ENCODE results near the gene SPAG16. TPM values are rescaled to one million over a fixed set of nuclear protein-coding genes. Genes with fewer than 3 reads are reported as not detected.

SPAG16 gene
- polyA plus RNA-seq, 1 of the 3 experiments (the other 2 are of a cell fraction): 29.5 TPM

DNA sequence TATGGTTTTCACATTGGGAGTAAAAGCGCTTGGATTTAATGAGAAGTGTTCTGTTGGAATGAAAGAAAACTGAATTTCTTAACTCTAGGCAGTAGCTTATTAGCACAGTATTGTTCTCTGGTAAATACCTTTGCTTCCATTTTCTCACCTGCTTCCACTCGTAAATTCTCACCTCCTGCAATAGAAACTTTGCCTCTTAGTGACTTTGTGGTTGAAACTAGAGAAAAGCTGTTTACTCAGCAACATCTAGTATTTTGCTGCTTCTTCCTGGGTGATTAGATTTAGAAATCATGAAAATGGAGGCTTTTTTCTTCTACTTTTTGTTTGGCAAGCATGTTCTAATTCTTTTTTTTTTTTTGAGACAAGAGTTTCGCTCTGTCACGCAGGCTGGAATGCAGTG, 385.4 kb downstream of the SPAG16 start:
- H3K36me3 ChIP-seq (replicated peaks in 1 of 2; ENCODE audit: control insufficient read depth in 1 of 2, insufficient read depth in 2 of 2, low read length in 1 of 2): no peaks in the 10 kb centered on the region
- POLR2A ChIA-PET: no interaction called here
- no peak overlapping the region for H3K4me2 ChIP-seq
- no peak for TF ChIP-seq CHD2 (IDR thresholded peaks at IDR 0.05; ENCODE audit: low read length, partially characterized antibody)
- no peak for TF ChIP-seq NFIC (IDR thresholded peaks at IDR 0.05; ENCODE audit: borderline replicate concordance)
- no peak for TF ChIP-seq SIN3A (IDR thresholded peaks at IDR 0.05; ENCODE audit: borderline replicate concordance, low read depth, low read length)
- TF ChIP-seq, protein P1, sequence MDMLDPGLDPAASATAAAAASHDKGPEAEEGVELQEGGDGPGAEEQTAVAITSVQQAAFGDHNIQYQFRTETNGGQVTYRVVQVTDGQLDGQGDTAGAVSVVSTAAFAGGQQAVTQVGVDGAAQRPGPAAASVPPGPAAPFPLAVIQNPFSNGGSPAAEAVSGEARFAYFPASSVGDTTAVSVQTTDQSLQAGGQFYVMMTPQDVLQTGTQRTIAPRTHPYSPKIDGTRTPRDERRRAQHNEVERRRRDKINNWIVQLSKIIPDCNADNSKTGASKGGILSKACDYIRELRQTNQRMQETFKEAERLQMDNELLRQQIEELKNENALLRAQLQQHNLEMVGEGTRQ (IDR thresholded peaks at IDR 0.05; ENCODE audit: borderline replicate concordance, low read depth, low read length): no peak
- TF ChIP-seq RAD21 (IDR thresholded peaks at IDR 0.05; ENCODE audit: low read length): no peak
- TF ChIP-seq, protein P2, sequence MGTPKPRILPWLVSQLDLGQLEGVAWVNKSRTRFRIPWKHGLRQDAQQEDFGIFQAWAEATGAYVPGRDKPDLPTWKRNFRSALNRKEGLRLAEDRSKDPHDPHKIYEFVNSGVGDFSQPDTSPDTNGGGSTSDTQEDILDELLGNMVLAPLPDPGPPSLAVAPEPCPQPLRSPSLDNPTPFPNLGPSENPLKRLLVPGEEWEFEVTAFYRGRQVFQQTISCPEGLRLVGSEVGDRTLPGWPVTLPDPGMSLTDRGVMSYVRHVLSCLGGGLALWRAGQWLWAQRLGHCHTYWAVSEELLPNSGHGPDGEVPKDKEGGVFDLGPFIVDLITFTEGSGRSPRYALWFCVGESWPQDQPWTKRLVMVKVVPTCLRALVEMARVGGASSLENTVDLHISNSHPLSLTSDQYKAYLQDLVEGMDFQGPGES (IDR thresholded peaks at IDR 0.05; ENCODE audit: low read depth, low read length): no peak
- no peak for TF ChIP-seq NRF1 (IDR thresholded peaks at IDR 0.05; ENCODE audit: low read depth, low read length)
- TF ChIP-seq FOXJ3 (CRISPR knock-in tag; IDR thresholded peaks at IDR 0.05): no peak
- TF ChIP-seq, protein P3, sequence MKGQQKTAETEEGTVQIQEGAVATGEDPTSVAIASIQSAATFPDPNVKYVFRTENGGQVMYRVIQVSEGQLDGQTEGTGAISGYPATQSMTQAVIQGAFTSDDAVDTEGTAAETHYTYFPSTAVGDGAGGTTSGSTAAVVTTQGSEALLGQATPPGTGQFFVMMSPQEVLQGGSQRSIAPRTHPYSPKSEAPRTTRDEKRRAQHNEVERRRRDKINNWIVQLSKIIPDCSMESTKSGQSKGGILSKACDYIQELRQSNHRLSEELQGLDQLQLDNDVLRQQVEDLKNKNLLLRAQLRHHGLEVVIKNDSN (IDR thresholded peaks at IDR 0.05; ENCODE audit: borderline replicate concordance, low read depth): no peak
- no peak for TF ChIP-seq GATA2 (CRISPR knock-in tag; IDR thresholded peaks at IDR 0.05)
- TF ChIP-seq, protein P4, sequence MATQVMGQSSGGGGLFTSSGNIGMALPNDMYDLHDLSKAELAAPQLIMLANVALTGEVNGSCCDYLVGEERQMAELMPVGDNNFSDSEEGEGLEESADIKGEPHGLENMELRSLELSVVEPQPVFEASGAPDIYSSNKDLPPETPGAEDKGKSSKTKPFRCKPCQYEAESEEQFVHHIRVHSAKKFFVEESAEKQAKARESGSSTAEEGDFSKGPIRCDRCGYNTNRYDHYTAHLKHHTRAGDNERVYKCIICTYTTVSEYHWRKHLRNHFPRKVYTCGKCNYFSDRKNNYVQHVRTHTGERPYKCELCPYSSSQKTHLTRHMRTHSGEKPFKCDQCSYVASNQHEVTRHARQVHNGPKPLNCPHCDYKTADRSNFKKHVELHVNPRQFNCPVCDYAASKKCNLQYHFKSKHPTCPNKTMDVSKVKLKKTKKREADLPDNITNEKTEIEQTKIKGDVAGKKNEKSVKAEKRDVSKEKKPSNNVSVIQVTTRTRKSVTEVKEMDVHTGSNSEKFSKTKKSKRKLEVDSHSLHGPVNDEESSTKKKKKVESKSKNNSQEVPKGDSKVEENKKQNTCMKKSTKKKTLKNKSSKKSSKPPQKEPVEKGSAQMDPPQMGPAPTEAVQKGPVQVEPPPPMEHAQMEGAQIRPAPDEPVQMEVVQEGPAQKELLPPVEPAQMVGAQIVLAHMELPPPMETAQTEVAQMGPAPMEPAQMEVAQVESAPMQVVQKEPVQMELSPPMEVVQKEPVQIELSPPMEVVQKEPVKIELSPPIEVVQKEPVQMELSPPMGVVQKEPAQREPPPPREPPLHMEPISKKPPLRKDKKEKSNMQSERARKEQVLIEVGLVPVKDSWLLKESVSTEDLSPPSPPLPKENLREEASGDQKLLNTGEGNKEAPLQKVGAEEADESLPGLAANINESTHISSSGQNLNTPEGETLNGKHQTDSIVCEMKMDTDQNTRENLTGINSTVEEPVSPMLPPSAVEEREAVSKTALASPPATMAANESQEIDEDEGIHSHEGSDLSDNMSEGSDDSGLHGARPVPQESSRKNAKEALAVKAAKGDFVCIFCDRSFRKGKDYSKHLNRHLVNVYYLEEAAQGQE (IDR thresholded peaks at IDR 0.05; ENCODE audit: low read depth, low read length): no peak
- H3K27ac ChIP-seq (ENCODE audit: low read depth in 2 of 2, low read length in 1 of 2): no peak overlapping the region
- no peak overlapping the region for H2AFZ ChIP-seq (ENCODE audit: low read depth)
- WGBS (ENCODE audit: low lambda C conversion rate): 28% methylated on average over 4 of the region's 4 CpGs
- DNase-seq: no peak
- H3F3A ChIP-seq (replicated peaks; ENCODE audit: insufficient read depth): no peaks in the 10 kb centered on the region
- no peak overlapping the region for H3K9ac ChIP-seq
- CTCF ChIA-PET: interaction anchor here (1.6 kb wide), 1 partner anchor 11 kb away, joined by 3 read pairs; no protein-coding TSS in a partner anchor
- H3K27me3 ChIP-seq (ENCODE audit: insufficient read depth): no peaks in the 10 kb centered on the region
- no peaks in the 10 kb centered on the region; the same call in 1 of the 2 replicates for H3K9me3 ChIP-seq
- H3K4me3 ChIP-seq (ENCODE audit: low read depth in 2 of 2, low read length in 1 of 2): no peak overlapping the region
- no peaks in the 10 kb centered on the region for H4K20me1 ChIP-seq (ENCODE audit: insufficient read depth)
- H3K4me1 ChIP-seq (ENCODE audit: control insufficient read depth in 1 of 2, insufficient read depth in 2 of 2, low read depth in 1 of 2, low read length in 1 of 2): no peaks in the 10 kb centered on the region
- H3K79me2 ChIP-seq (ENCODE audit: insufficient read depth): no peaks in the 10 kb centered on the region
- no peaks in the 10 kb centered on the region for H3K9me2 ChIP-seq
